ENCODE data around the gene LNX1.

DNA sequence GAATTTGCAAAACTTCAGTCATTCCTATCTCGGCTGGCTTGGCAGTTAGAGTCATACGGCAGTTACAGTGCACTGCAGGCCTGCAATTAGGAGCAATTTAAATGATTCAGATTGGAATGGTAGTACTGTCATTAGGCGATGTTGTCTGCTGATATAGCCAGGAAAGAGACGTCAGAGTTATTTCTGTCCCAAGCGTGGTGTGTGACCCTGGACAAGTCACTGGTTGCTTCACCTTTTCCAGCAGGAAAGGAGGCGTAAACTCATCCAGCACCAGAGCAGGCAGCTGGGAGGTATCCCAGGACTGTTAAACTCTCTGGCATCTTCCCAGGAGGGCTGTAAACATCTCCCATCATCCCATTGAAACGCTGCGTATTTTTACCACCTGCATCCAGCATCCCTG, 836 bp upstream of the LNX1 start:
- TF ChIP-seq, protein P1, sequence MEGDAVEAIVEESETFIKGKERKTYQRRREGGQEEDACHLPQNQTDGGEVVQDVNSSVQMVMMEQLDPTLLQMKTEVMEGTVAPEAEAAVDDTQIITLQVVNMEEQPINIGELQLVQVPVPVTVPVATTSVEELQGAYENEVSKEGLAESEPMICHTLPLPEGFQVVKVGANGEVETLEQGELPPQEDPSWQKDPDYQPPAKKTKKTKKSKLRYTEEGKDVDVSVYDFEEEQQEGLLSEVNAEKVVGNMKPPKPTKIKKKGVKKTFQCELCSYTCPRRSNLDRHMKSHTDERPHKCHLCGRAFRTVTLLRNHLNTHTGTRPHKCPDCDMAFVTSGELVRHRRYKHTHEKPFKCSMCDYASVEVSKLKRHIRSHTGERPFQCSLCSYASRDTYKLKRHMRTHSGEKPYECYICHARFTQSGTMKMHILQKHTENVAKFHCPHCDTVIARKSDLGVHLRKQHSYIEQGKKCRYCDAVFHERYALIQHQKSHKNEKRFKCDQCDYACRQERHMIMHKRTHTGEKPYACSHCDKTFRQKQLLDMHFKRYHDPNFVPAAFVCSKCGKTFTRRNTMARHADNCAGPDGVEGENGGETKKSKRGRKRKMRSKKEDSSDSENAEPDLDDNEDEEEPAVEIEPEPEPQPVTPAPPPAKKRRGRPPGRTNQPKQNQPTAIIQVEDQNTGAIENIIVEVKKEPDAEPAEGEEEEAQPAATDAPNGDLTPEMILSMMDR (IDR thresholded peaks at IDR 0.05), result no peak
- TF ChIP-seq ZFX (IDR thresholded peaks at IDR 0.05; ENCODE audit: borderline replicate concordance), result no peak
